HEK293 (cell line): ENCODE data around the gene PHACTR1.

ENCODE experiments used
- KLF10 ChIP-seq: fragments of 450-650 bp; IDR thresholded peaks from 2 replicates; pipeline ENCODE4 v1.5.1; 2018; ENCODE audit warnings: missing biosample characterization, mild to moderate bottlenecking, missing genetic modification characterization
- ZNF266 ChIP-seq: fragments of 450-650 bp; formaldehyde crosslinking; IDR thresholded peaks from 2 replicates; pipeline ENCODE4 v1.5.1; 2016; ENCODE audit warnings: missing biosample characterization, missing genetic modification characterization, low read depth
- ZNF274 ChIP-seq, 2 experiments: fragments of 200-500 bp in 1 of 2; fragments of 450-650 bp in 1 of 2; sonication (Bioruptor generic) in 1 of 2; formaldehyde crosslinking in 1 of 2; IDR thresholded peaks; 2 replicates each; pipeline versions ENCODE4 v1.5.1 to v1.6.1; 2014 to 2016; ENCODE audit warnings: borderline replicate concordance in 1 of 2, inconsistent platforms in 1 of 2, low read length in 1 of 2, missing biosample characterization in 1 of 2, missing genetic modification characterization in 1 of 2
- ZNF501 ChIP-seq: fragments of 450-650 bp; formaldehyde crosslinking; IDR thresholded peaks from 2 replicates; pipeline ENCODE4 v1.5.1; 2016; ENCODE audit warnings: missing biosample characterization, missing genetic modification characterization
- ZNF521 ChIP-seq: fragments of 450-650 bp; formaldehyde crosslinking; IDR thresholded peaks from 2 replicates; pipeline ENCODE4 v1.5.1; 2017; ENCODE audit warnings: missing biosample characterization, mild to moderate bottlenecking, missing genetic modification characterization
- ZNF561 ChIP-seq: fragments of 450-650 bp; IDR thresholded peaks from 2 replicates; pipeline ENCODE4 v1.5.1; 2018; ENCODE audit warnings: missing biosample characterization, missing genetic modification characterization, borderline replicate concordance
- ZNF600 ChIP-seq: fragments of 450-650 bp; formaldehyde crosslinking; IDR thresholded peaks from 2 replicates; pipeline ENCODE4 v1.5.1; 2016; ENCODE audit warnings: missing biosample characterization, missing genetic modification characterization
- ZNF707 ChIP-seq: fragments of 450-650 bp; formaldehyde crosslinking; IDR thresholded peaks from 2 replicates; pipeline ENCODE4 v1.5.1; 2016; ENCODE audit warnings: missing biosample characterization, missing genetic modification characterization
- ZNF747 ChIP-seq: fragments of 450-650 bp; formaldehyde crosslinking; IDR thresholded peaks from 2 replicates; pipeline ENCODE4 v1.5.1; 2016; ENCODE audit warnings: missing biosample characterization, missing genetic modification characterization
- ZSCAN30 ChIP-seq: fragments of 450-650 bp; IDR thresholded peaks from 2 replicates; pipeline ENCODE4 v1.5.1; 2018; ENCODE audit warnings: missing biosample characterization, mild to moderate bottlenecking, missing genetic modification characterization, moderate library complexity
- TF ChIP-seq, protein P1 (sequence below): fragments of 450-650 bp; formaldehyde crosslinking; IDR thresholded peaks from 2 replicates; pipeline ENCODE4 v1.5.1; 2016; ENCODE audit warnings: missing biosample characterization, missing genetic modification characterization
- TF ChIP-seq, protein P2 (sequence below): fragments of 450-650 bp; formaldehyde crosslinking; optimal IDR thresholded peaks from 2 replicates; pipeline ENCODE3; 2016; ENCODE audit warnings: missing biosample characterization, mild to moderate bottlenecking, missing genetic modification characterization

DNA sequence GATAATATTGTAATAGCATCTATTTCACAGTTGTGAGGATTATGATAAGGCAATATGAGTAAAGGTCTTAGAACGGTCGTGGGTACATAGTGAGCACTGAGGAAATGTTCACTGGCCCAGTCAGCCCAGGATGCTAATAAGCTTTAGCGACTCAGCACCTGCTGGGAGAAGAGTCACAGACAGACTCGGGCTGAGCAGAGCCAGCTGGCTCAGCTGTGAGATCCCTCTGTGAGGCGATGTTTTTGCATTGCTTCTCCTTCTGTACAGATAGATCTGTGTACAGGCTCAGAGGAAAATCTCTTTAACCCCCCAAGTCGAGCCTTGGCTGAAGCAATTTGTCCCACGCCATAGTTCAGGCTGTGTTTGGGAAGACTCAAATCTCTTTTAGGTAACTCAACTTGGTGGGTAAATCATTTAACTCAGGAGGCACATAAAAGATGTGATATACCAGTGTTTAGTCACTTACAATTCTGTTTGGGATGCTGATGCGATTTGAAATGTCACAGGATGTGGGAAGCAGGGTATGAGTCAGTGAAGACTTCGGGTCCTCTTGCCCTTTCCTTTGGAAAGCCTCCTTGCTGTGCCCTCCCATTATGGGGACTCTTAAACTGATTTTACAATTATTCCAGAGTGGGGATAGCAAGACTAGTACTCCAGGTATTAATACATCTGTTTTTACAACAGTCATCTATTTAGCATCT, 53.1 kb downstream of the PHACTR1 start:
- TF ChIP-seq ZNF747 (tag by site-specific recombination) (no peak), ZNF707 (tag by site-specific recombination) (no peak), ZNF561 (tag by site-specific recombination) (no peak), ZSCAN30 (tag by site-specific recombination) (no peak), ZNF600 (tag by site-specific recombination) (no peak), ZNF521 (tag by site-specific recombination) (no peak), ZNF274 (IDR thresholded peaks at IDR 0.05; ENCODE audit: low read length) (no peak), ZNF274 (tag by site-specific recombination; IDR thresholded peaks at IDR 0.05; ENCODE audit: borderline replicate concordance) (no peak), KLF10 (tag by site-specific recombination) (no peak), ZNF266 (tag by site-specific recombination) (no peak), ZNF501 (tag by site-specific recombination) (no peak)
- TF ChIP-seq, protein P1, sequence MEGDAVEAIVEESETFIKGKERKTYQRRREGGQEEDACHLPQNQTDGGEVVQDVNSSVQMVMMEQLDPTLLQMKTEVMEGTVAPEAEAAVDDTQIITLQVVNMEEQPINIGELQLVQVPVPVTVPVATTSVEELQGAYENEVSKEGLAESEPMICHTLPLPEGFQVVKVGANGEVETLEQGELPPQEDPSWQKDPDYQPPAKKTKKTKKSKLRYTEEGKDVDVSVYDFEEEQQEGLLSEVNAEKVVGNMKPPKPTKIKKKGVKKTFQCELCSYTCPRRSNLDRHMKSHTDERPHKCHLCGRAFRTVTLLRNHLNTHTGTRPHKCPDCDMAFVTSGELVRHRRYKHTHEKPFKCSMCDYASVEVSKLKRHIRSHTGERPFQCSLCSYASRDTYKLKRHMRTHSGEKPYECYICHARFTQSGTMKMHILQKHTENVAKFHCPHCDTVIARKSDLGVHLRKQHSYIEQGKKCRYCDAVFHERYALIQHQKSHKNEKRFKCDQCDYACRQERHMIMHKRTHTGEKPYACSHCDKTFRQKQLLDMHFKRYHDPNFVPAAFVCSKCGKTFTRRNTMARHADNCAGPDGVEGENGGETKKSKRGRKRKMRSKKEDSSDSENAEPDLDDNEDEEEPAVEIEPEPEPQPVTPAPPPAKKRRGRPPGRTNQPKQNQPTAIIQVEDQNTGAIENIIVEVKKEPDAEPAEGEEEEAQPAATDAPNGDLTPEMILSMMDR (tag by site-specific recombination), result no peak
- TF ChIP-seq, protein P2, sequence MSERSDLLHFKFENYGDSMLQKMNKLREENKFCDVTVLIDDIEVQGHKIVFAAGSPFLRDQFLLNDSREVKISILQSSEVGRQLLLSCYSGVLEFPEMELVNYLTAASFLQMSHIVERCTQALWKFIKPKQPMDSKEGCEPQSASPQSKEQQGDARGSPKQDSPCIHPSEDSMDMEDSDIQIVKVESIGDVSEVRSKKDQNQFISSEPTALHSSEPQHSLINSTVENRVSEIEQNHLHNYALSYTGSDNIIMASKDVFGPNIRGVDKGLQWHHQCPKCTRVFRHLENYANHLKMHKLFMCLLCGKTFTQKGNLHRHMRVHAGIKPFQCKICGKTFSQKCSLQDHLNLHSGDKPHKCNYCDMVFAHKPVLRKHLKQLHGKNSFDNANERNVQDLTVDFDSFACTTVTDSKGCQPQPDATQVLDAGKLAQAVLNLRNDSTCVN (tag by site-specific recombination), result no peak
